Measurements from ENCODE around the gene CDYL2.
A peak's percentile ranks its signal among the peaks of the same experiment; 100 is the strongest.

CDYL2 gene

DNA sequence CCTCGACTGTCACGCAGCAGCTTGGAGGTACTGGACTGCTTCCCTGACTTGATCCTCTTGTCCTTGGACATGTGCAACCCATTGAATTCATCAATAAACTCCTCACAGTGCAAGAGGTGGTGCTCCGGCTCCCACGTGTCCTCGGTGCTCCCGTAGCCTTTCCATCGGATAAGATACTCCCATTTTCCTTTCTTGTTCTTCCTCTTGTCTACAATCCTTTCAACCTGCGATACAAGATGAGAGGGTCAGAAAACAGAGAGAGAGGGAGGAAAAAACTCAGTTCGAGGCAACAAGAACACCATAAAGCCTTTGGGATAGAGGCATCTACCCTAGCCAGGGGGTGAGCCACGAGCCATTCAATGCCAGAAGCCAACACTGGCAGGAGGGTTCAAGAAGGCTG is 119.5 kb downstream of the CDYL2 start:
- Mint-ChIP-seq H3K36me3 (peaks cover 6% of the 10 kb centered on the region), H3K27me3 (no peaks in the 10 kb centered on the region), H3K27ac (no peak overlapping the region), H3K4me3 (no peak overlapping the region), H3K4me1 (peaks cover 4% of the 10 kb centered on the region), H3K9me3 (no peaks in the 10 kb centered on the region)

DNA sequence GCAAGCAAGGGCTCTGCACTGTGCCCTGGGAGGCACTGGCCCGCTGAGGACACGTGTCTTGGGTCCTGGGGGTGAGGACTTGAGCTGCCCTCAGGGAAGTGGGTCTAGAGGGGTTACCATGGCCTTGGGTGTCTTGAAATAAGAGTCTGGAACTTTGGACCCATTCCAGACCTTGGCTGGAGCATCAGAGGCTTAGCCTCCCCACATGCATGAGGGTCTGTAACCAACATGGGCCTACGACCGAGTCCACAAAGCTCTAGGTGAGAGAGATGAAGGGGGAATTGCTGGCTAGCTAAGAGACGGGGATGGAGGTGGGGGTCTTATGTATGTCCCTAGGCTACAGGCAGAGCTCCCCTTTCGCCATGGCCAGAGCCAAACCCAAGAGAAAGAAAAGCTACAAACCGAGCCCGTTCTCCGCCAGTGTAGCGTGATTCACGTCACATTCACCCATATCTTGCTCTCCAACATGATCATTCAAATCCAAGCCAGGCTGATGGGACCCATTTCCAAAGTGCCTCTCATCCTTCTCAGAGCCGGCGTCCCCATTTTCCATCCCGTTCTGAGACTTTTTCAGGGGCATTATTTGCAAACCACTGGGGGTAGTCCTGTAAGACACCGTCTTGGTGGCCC is 120.1 kb downstream of the CDYL2 start:
- H3K36me3 Mint-ChIP-seq = peaks cover 11% of the 10 kb centered on the region
- H3K27ac Mint-ChIP-seq = no peak overlapping the region
- H3K4me3 Mint-ChIP-seq = no peak overlapping the region
- H3K4me1 Mint-ChIP-seq = peaks cover 4% of the 10 kb centered on the region
- H3K9me3 Mint-ChIP-seq = no peaks in the 10 kb centered on the region
- no peaks in the 10 kb centered on the region for H3K27me3 Mint-ChIP-seq

DNA sequence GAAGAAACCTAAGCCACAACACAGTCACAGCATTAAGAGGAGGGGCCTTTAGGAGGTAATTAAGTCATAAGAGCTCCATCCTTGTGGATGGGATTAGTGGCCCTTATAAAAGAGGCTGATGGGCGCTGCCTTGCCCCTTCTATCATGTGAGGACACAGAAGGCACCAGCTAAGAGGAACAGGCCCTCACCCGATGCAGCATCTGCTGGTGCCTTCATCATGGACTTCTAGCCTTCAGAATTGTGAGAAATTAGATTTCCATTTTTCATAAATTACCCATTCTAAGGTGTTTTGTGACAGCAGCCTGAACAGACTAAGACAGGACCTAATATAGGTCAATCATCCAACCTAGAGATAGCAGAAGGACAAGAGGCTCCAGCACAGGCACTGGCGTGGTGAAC is 120.8 kb downstream of the CDYL2 start:
- Mint-ChIP-seq H3K27ac (no peak overlapping the region), H3K36me3 (peaks cover 11% of the 10 kb centered on the region), H3K9me3 (no peaks in the 10 kb centered on the region), H3K4me3 (no peak overlapping the region), H3K27me3 (no peaks in the 10 kb centered on the region), H3K4me1 (peaks cover 4% of the 10 kb centered on the region)

DNA sequence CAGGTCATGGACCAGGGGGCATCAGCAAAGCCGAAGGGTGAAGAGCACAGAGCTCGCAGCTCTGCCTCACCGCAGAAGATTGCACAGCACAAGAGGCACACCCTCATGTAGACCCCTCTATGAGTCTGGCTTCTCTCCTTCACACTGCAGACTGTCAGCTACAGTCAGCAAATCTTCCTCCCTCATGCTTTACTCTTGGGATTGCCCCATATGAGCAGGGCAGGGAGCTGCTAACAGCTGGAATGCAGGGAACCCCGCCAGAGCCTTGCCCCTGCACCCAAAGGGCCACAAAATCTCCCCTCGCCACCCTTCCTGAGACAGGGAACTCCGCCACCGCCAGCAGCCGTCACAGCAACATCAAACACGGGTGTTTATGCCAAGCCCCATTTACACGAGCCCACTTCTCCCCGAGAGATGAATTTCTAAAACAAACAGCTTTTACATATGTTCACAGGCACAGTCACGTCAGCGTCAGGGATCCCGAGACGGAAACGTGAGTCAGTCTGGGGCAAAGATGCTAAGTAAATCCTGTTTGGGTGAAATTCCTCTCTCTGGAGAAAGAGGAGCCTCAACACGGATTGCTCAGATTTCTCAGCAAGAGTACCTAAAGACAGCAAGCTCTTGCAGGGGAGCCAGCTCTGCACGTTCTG is 121.9 kb downstream of the CDYL2 start:
- H3K27ac Mint-ChIP-seq = no peak overlapping the region
- H3K27me3 Mint-ChIP-seq = no peaks in the 10 kb centered on the region
- H3K9me3 Mint-ChIP-seq = no peaks in the 10 kb centered on the region
- H3K4me1 Mint-ChIP-seq = peaks cover 4% of the 10 kb centered on the region
- peaks cover 11% of the 10 kb centered on the region for H3K36me3 Mint-ChIP-seq
- no peak overlapping the region for H3K4me3 Mint-ChIP-seq

DNA sequence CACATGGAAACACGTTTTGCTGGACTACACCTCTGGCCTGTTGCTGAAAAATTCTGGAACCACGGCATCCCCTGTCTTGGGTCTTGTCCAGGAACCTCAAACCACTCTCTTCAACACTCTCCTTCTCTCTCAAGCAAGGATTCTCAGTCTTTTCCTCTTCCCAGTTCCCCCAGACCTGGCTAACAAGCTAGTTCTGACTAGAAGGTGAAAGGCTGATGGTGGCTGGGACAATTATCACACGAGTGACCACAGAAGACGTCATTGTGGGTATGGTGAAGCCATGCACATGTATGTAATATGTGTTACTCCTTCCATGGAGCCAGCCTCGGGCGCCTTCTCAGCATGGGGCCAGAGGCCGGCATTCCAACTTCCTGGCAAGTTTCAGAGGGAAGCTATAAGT is 123.0 kb downstream of the CDYL2 start:
- no peak overlapping the region for H3K27ac Mint-ChIP-seq
- no peaks in the 10 kb centered on the region for H3K27me3 Mint-ChIP-seq
- H3K36me3 Mint-ChIP-seq = peaks cover 11% of the 10 kb centered on the region
- H3K9me3 Mint-ChIP-seq = no peaks in the 10 kb centered on the region
- no peak overlapping the region for H3K4me3 Mint-ChIP-seq
- H3K4me1 Mint-ChIP-seq = peaks cover 4% of the 10 kb centered on the region

DNA sequence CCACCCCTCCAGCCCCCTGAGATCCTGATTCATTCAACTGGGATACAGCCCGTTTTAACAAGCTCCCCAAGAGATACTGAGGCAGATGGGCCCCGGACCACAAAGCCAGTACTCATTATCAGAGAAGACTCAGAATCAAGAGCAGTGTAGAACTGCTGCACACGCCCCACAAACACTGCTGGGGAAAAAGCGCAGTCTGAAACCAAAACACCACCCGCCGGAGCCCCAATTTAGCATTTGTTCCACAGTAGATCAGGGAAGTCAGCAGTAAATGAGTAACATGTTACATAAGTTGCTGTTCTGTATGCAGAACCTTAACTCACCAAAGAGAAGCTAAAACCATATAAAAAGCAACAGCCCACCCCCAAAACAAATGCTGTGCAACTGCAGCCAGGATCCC is 123.6 kb downstream of the CDYL2 start:
- Mint-ChIP-seq H3K4me1 (peaks cover 7% of the 10 kb centered on the region), H3K27ac (no peak overlapping the region), H3K36me3 (peaks cover 13% of the 10 kb centered on the region), H3K27me3 (no peaks in the 10 kb centered on the region), H3K9me3 (no peaks in the 10 kb centered on the region), H3K4me3 (no peak overlapping the region)

DNA sequence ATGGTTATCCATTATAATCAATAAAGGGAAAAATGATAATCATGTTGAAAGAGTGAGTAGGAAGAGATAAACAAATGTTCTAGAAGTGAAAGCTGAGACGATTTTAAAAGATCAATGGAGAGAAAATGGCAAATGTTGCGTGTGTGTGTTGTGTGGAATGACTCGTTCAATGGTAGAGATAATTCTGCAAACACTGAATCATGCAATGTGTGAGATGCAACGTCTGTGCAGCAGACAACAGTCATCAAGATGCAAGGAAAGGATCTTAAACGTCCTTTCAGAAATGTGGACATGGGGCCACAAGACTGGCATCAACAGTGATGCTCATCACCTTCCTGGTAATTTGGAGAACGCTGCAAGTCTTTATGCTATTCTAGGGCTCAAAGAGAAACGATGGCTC is 124.4 kb downstream of the CDYL2 start:
- Mint-ChIP-seq H3K36me3 (peaks cover 16% of the 10 kb centered on the region), H3K4me3 (no peak overlapping the region), H3K27me3 (no peaks in the 10 kb centered on the region), H3K4me1 (peaks cover 7% of the 10 kb centered on the region), H3K27ac (no peak overlapping the region), H3K9me3 (no peaks in the 10 kb centered on the region)

DNA sequence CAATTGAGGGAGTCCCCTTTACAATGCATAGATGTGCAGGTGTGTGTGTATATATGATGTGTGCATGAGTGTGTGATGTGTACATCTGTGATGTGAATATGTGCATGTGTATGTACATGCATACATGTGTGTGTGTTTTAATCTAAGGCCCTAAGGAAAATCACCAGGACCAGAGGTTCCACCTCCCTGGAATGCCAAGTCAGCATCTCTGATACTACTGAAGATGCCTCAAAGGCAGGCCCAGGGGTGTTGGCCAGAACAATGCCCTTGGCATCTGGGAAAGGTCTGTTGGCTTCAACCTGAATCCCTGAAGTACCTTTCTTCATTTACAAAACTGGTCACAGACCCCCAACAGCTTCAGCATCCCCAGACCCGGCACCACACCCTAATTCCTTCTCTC is 129.5 kb downstream of the CDYL2 start:
- Mint-ChIP-seq H3K4me1 (peaks cover 16% of the 10 kb centered on the region), H3K4me3 (no peak overlapping the region), H3K27me3 (no peaks in the 10 kb centered on the region), H3K36me3 (peaks cover 18% of the 10 kb centered on the region), H3K9me3 (no peaks in the 10 kb centered on the region), H3K27ac (no peak overlapping the region)

DNA sequence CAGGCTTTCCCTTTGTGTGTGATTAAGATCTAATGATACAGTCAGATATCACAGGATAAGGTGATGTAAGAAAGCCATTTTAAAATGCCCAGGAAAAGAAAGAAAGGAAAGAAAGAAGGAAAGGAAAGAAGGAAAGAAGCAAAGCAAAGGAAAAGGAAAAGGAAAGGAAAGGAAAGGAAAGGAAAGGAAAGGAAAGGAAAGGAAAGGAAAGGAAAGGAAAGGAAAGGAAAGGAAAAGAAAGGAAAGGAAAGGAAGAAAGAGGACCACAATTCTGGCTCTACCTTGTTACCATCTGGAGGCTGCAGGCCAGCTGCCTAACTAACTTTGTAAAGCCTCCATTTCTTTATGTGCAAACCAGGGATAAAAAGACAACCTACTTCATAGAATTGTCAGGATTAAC is 132.0 kb downstream of the CDYL2 start:
- Mint-ChIP-seq H3K9me3 (no peaks in the 10 kb centered on the region), H3K4me3 (no peak overlapping the region), H3K27ac (no peak overlapping the region), H3K4me1 (peaks cover 17% of the 10 kb centered on the region), H3K27me3 (no peaks in the 10 kb centered on the region), H3K36me3 (peaks cover 14% of the 10 kb centered on the region)

DNA sequence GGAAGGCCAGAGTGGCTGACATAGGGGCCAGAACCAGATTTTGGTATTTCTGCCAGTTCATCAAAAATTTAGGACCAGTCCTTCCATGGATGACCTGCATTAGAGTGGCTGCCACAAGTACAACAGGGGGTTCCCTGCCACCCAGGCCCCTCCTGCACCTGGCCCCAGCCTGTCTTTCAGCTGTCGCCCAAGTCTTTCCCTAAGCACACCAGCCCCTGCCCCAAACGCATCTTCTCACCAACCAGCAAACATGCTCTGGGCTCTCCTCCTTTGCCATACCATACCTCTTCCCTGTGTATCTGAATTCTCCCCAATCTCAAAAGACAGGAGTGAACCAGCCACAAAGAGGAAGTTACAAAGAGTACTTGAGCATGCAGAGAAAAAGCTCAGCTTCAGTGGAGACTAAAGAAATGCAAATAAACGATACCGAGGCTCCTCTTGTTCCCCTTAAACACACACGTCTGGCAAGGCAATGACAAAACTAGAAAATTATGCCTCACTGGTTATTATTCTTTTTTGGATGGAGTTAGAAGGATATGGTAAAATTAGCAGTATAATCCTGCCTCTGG is 133.0 kb downstream of the CDYL2 start:
- H3K4me3 Mint-ChIP-seq = no peak overlapping the region
- no peaks in the 10 kb centered on the region for H3K27me3 Mint-ChIP-seq
- H3K4me1 Mint-ChIP-seq = peaks cover 16% of the 10 kb centered on the region
- peaks cover 14% of the 10 kb centered on the region for H3K36me3 Mint-ChIP-seq
- H3K9me3 Mint-ChIP-seq = no peaks in the 10 kb centered on the region
- no peak overlapping the region for H3K27ac Mint-ChIP-seq

DNA sequence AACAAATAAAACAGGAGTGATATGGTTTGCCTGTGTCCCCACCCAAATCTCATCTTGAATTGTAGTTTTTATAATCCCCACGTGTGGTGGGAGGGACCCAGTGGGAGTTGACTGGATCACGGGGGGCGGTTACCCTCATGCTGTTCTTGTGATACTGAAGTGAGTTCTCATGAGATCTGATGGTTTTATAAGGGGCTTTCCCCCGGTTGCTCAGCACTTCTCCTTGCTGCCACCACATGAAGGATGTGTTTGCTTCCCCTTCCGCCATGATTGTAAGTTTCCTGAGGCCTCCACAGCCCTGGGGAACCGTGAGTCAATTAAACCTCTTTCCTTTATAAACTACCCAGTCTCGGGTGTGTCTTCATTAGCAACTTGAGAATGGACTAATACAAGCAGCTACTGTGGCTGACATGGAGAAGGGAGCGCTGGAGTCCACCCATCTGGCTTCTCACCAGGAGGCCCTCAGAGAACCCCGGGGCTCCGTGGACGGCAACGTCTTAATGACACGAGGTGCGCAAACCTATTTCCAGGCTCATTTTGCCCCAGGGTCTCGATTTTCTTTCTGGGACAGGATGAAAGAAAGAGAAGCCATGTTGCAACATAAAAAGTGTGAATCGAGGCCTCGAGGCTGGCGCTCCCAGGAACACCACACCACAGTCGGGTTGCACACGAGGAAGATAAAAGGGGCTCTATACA is 134.1 kb downstream of the CDYL2 start:
- Mint-ChIP-seq H3K4me1 (peaks cover 14% of the 10 kb centered on the region), H3K9me3 (no peaks in the 10 kb centered on the region), H3K27ac (peak overlapping the region; percentile 73), H3K27me3 (no peaks in the 10 kb centered on the region), H3K4me3 (no peak overlapping the region), H3K36me3 (peaks cover 14% of the 10 kb centered on the region)

DNA sequence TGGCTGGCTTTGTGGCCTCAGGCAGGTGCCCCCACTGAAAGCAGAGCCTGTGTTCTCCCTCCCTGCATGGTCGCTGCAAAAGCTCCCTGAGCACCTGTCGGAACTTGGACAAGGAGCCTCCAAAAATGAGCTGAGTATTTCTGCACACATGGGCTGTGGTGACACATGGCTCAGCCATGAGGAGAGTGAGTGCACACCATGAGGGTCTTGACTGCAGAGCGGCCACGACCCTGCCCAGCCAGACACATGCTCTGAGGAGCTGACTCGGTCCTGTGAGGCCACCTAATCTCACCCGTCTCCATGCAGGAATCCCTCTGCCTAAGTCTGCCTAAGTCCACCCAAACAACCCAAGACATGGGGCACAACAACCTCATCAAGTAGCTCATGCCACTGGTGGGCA is 134.7 kb downstream of the CDYL2 start:
- H3K4me1 Mint-ChIP-seq = peaks cover 14% of the 10 kb centered on the region
- no peaks in the 10 kb centered on the region for H3K9me3 Mint-ChIP-seq
- H3K27ac Mint-ChIP-seq = peak overlapping the region; percentile 73
- H3K36me3 Mint-ChIP-seq = peaks cover 11% of the 10 kb centered on the region
- no peak overlapping the region for H3K4me3 Mint-ChIP-seq
- no peaks in the 10 kb centered on the region for H3K27me3 Mint-ChIP-seq

DNA sequence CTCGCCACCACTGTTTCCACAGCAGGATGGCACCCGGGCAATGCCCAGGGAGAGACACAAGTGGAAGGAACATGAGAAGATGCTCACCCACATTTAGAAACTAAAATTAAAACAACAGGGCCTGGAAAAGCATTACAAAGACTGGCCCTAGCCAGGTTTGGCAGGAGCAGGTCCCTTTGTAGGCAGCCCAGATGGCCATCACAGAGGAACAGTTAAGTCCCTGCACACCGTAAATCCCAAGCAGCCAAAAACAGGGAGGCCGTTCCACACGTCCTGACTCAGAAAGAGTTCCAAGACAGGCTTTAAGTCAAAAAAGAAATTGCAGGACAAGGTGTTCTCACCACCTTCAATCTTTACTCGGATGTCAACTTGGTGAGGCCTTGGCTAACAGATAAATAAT is 136.5 kb downstream of the CDYL2 start:
- Mint-ChIP-seq H3K27ac (no peak overlapping the region), H3K9me3 (no peaks in the 10 kb centered on the region), H3K4me3 (no peak overlapping the region), H3K27me3 (no peaks in the 10 kb centered on the region), H3K4me1 (peaks cover 18% of the 10 kb centered on the region), H3K36me3 (peaks cover 7% of the 10 kb centered on the region)

DNA sequence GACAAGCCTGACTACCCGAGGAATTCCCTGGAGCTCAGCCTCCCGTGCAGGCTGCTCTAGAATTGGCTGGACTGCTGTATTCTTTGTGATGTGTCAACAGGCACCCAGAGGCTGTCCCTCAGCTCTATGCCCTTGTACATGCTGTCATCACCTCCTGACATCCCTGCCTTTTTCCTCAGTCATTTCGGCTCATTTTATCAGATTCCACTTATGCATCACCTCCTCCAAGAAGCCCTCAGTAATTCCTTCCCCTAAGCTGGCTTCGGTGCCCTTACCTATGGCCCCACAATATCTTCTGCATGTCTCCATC is 137.2 kb downstream of the CDYL2 start:
- H3K4me3 Mint-ChIP-seq = no peak overlapping the region
- H3K9me3 Mint-ChIP-seq = no peaks in the 10 kb centered on the region
- no peaks in the 10 kb centered on the region for H3K27me3 Mint-ChIP-seq
- peaks cover 18% of the 10 kb centered on the region for H3K4me1 Mint-ChIP-seq
- H3K27ac Mint-ChIP-seq = no peak overlapping the region
- H3K36me3 Mint-ChIP-seq = peaks cover 7% of the 10 kb centered on the region

DNA sequence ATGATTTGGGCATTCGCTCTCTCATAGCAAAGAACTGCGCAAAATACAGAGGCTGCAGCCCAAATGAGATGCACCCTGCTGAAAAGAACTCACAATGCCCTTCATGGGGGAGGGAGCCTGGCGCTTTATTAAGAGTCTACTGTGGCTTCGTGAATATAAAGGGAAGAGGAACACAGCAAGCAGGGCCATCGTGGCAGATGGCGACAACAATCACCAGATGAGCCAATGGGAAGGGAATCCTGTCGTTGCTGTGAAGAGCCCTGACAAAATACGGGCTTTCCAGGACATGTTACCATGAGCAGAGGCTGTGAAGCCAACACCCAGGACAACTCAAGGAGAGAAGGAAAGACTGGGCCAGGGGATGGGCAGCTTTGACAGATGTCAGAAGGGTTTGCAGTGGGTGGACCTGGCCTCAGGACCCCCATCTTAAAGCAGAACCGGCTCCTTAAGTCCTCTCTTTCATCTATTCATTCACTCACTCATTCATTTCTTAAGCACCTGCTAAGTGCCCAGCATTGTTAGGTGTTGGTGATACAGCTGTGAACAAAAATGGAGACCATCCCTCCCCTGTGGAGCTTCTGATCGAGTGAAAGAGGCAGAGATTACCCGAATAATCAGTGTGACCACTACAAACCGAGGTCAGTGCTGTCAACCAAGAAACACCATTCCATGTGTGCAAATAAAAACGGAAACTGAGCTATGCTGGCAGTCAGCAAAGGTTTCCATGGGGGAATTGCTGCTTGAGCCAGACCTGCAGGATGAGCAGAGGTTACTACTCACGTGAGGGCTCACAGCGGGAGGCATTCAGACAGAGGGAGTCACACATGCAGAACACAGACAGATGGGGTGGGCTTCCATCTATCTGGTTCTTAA is 137.8 kb downstream of the CDYL2 start:
- Mint-ChIP-seq H3K27me3 (no peaks in the 10 kb centered on the region), H3K36me3 (peaks cover 7% of the 10 kb centered on the region), H3K4me3 (no peak overlapping the region), H3K27ac (no peak overlapping the region), H3K4me1 (peaks cover 16% of the 10 kb centered on the region), H3K9me3 (no peaks in the 10 kb centered on the region)
